Fibroblast of skin of right quadriceps (primary cell): ENCODE data around the gene MYPN.
"Not testable (repeated sequence)": the region's sequence is repeated elsewhere in the genome, so short reads cannot be mapped to it uniquely, and the experiment has no call there.

Experiments used
- DNase-seq: peaks from one replicate; pipeline ENCODE4 v3.0.0-alpha.2; 2013

MYPN gene, protein sequence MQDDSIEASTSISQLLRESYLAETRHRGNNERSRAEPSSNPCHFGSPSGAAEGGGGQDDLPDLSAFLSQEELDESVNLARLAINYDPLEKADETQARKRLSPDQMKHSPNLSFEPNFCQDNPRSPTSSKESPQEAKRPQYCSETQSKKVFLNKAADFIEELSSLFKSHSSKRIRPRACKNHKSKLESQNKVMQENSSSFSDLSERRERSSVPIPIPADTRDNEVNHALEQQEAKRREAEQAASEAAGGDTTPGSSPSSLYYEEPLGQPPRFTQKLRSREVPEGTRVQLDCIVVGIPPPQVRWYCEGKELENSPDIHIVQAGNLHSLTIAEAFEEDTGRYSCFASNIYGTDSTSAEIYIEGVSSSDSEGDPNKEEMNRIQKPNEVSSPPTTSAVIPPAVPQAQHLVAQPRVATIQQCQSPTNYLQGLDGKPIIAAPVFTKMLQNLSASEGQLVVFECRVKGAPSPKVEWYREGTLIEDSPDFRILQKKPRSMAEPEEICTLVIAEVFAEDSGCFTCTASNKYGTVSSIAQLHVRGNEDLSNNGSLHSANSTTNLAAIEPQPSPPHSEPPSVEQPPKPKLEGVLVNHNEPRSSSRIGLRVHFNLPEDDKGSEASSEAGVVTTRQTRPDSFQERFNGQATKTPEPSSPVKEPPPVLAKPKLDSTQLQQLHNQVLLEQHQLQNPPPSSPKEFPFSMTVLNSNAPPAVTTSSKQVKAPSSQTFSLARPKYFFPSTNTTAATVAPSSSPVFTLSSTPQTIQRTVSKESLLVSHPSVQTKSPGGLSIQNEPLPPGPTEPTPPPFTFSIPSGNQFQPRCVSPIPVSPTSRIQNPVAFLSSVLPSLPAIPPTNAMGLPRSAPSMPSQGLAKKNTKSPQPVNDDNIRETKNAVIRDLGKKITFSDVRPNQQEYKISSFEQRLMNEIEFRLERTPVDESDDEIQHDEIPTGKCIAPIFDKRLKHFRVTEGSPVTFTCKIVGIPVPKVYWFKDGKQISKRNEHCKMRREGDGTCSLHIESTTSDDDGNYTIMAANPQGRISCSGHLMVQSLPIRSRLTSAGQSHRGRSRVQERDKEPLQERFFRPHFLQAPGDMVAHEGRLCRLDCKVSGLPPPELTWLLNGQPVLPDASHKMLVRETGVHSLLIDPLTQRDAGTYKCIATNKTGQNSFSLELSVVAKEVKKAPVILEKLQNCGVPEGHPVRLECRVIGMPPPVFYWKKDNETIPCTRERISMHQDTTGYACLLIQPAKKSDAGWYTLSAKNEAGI (N-terminal part only)

DNA sequence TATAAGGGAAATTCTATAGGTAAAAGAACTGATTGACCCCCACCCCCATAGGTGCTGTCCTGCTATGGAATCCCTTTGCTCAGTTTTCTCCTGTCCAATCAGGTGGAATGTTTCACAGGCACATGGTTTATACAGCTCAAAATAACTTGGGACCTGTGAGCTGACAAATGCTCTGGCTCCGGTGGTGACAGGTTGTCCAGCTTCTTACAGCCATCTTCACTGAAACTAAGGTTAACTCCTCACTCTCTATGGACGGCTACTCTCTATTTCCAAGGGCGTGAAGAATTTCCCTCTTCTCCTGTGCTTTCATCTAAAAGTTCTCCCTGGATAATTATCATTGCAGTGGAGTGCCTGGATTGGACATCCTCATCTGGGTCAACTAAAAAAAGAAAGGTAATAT is at the start of gene MYPN:
MYPN (plus strand) TSS at position 158 of the 400 bp plus-strand sequence. CDS start 11,951 bp downstream, outside the sequence.
- DNase-seq: no peak

GRCh38 chr10:68067029-68067428 is 42.3 kb upstream of the MYPN start:
- no peak for DNase-seq

DNA sequence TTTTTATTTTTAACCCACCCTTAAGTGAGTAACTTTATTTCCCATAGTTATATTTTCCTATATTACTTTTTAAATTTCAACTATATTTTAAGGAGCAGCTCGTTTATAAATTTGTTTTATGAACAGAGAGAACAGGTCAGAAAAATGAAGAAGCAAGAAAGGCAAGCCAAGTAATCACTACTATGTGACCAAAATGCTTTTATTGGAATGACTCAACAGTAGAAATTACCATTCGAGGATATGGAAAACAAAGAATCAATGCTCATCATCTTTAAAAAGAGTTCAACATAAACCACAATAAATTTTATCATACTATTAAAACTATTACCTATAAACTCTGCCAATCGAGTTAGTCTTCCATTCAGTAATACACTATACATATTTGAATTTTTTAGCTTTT is 41.8 kb upstream of the MYPN start:
- no peak for DNase-seq

DNA sequence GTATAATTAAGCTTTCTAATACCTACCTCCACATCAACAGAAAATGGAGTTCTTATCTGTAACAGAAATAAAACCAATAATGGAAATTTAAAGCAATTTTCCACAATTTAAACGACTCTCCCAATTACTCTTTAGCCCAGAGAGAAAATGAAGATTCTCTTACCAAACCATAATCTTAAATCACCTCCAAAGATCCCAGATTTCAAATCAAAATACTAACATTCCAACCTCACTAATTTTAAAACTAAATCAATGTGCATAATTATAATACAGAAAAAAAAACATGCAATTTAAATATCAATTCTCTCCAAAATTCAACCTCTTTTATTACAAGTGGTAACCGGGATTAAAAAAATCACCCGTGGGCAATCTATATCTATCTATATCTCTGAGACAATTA is 35.7 kb upstream of the MYPN start:
- DNase-seq: no peak

DNA sequence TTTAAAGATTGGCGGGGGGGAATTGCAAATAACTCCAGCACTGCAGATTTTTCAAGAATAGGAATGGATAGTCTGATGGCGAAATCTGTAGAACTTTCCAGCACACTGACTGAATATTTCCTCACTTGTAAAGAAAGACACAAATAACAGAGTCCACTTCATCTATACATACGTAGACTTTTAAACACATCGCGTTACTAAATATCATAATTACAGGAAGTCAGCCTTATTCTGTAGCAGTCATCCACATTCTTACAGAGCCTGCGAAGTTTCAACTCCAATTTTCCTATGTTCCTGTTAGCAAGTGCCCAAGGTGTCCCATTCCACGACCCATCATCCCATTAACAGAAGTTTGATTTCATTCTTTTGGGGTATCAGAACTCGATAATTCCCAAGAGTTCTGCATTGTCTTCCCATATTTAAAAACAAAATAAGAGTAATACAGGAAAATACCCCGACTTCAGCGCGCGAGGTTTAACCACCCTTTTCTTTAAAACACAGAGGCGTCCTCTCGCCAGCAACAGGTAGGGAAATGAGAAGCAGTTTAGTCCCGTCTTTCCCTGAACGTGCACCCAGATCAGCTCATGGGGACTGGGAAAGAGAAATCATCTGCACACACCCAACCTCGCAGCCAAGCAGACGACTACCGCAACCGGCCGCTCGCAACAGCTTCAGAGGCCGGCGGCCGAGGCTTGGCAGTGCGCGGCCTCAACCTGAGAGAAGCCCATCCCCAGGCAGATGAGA is 35.1 kb upstream of the MYPN start:
- DNase-seq: no peak

GRCh38 chr10:68074775-68075549 is 34.3 kb upstream of the MYPN start, which contains the start of gene HERC4:
TSS of gene HERC4 (minus strand) at chr10:68075283. CDS start at chr10:68073108, 2,175 bp downstream.
- DNase-seq: peak; percentile 94

- no peak for DNase-seq
These were observed 33.7 kb upstream of the MYPN start for GRCh38 chr10:68075550-68076004.

DNA sequence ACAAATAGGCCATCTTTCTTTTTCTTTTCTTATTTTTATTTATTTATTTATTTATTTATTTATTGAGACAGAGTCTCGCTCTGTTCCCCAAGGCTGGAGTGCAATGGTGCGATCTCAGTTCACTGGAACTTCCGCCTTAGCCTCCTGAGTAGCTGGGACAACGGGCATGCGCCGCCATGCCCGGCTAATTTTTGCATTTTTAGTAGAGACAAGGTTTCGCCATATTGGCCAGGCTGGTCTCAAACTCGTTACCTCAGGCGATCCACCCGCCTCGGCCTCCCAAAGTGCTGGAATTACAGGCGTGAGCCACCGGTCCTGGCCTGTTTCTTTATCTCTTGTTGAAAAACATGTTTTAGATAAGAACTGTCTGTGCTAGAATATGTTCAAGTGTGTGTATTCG is 33.2 kb upstream of the MYPN start:
- not testable (repeated sequence) for DNase-seq

- DNase-seq: no peak
These were observed 32.3 kb upstream of the MYPN start for GRCh38 chr10:68077026-68077425.

DNA sequence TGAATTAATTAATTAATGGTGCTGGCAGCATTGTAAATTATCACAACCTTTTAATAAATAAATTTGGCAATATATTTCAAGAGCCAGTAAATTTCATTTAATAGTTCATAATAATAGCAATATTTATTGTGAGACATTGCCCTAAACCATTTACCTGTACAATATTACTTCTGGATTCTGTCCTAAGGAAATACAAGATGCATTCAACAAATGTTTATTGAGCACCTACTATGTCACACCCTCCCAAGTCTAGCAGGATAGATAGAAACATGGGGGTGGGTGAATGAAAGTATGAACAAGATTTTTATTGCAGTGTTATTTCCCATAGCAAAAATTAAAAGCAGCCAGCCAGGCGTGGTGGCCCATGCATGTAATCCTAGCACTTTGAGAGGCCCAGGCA is 29.9 kb upstream of the MYPN start:
- no peak for DNase-seq

DNA sequence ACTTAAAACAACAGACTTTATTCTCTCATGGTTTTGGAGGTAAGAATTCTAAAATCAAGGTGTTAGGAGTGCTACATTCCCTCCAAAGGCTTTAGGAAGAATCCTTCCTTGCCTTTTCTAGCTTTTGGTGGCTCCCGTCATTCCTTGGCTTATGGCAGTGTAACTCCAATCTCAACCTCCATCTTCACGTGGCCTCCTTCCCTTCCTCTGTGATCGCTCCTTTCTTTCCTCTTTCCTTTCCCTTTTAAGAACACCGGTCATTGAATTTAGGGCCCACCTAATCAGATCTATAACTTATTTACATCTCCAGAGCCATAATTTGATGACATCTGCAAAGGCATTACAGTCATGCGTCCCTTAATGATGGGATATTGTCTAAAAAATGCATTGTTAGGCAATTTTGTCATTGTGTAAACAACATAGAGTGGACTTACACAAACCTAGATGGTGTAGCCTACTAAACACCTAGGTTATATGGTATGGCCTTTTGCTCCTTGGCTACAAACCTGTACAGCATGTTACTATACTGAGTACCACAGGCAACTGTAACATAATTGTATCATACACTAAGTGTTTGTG is 28.3 kb upstream of the MYPN start:
- DNase-seq: no peak

DNA sequence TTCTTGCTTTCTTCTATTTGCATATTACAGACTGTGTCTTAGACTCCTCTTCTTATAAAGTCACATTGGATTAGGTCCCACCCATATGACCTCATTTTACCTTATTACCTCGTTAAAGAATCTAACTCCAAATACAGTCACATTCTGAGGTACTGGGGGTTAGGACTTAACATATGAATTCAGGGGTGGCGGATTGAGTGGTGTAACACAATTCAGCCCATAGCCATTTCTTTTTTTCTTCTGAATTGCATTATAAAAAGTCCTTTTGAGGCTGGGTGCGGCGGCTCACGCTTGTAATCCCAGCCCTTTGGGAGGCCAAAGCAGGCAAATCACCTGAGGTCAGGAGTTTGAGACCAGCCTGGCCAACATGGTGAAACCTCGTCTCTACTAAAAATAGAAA is 27.4 kb upstream of the MYPN start:
- DNase-seq: no peak

DNA sequence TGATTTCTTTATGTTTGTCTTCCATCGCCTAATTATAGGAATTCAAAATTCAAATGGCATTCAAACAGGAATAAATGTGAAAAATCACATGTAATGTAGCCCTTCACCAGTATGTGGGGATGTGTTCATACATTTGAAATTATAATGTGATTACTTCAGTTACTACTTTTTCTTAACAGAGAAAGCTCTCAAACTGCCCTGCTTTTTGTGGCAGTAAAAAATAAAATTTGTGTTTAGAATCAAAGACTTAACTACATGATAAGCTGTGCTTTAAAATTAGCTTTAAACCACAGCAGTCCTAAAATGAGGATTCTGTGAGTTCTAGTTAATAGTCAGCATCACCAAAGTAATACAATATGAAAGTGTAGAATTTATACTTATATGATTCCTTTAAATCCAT is 26.4 kb upstream of the MYPN start:
- DNase-seq: peak; percentile 61

- no peak for DNase-seq
These were observed 25.3 kb upstream of the MYPN start for GRCh38 chr10:68083953-68084352.

- DNase-seq: no peak
These were observed 24.8 kb upstream of the MYPN start for GRCh38 chr10:68084469-68084868.

GRCh38 chr10:68086011-68086410 is 23.3 kb upstream of the MYPN start:
- peak; percentile 66 for DNase-seq

GRCh38 chr10:68086910-68087684 is 22.2 kb upstream of the MYPN start:
- no peak for DNase-seq

- no peak for DNase-seq
These were observed 21.4 kb upstream of the MYPN start for GRCh38 chr10:68087685-68088401.

DNA sequence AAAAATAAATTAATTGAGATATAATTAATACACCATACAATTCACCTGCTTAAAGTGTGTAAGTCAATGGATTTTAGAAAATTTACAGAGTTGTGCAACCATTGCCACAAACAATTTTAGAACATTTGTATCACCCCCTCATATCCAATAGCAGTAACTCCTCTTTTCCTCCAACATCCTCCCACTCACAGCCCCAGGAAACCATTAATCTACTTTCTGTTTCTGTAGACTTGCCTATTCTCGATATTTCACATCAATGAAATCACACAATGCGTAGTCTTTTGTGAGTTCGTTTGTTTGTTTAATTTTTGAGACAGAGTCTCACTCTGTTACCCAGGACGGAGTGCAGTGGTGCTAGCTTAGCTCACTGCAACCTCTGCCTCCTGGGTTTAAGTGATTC is 20.5 kb upstream of the MYPN start:
- no peak for DNase-seq
